ENCODE data around the gene NUP58.

DNA sequence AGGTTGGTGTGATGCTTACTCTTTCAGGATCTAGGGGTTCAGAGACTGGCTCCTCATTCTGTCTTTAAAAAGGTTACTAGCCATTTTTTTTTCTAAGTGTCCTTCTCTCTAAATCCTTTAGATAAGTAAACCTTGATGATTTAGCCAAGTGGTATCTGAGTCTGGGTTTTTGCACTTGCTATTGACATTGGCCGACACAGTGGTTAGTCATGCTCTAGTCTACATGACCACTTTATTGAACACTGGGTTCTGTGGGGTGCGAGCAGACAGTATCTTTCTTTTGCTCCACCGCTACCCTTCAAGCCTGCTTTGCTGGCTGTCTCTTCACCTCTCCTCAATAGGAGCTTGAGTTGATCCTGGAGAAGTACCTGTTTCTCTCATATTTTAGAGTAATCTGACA is 6.2 kb upstream of the NUP58 start:
- TF ChIP-seq CTCF (IDR thresholded peaks at IDR 0.05): no peak
- no peak for TF ChIP-seq EP300 (IDR thresholded peaks at IDR 0.05; ENCODE audit: low read depth)
- no peak for TF ChIP-seq POLR2AphosphoS5 (IDR thresholded peaks at IDR 0.05)
